ENCODE results near the gene CUBN.
A peak's percentile ranks its signal among the peaks of the same experiment; 100 is the strongest.

The CUBN gene

DNA sequence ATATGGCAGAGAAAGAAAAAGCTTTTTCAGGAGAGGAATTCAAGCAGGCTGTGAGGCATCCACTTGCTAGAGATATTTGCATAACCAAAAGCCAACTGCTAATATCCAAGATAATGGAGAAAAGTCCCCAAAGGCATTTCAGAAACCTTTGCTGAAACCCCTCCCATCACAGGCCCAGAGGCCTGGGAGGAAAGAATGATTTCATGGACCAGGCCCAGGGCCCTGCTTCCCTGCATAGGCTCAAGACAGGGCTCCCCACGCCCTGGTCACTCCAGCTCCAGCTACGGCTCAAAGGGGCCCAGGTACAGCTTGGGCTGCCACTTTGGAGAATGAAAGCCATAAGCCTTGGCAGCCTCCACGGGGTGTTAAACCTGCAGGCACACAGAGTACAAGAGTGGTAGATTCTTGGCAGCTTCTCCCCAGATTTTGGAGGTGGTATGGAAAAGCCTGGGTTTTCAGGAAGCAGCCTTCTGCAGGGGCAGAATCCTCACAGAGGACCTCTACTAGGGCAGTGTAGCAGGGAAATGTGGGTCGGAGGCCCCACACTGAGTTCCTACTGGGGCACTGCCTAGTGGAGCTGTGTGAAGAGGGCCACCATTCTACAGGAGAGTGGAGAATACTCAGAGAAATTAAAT is 306.8 kb downstream of the CUBN start:
- no peak for DNase-seq (ENCODE audit: low read depth in 2 of 2)

DNA sequence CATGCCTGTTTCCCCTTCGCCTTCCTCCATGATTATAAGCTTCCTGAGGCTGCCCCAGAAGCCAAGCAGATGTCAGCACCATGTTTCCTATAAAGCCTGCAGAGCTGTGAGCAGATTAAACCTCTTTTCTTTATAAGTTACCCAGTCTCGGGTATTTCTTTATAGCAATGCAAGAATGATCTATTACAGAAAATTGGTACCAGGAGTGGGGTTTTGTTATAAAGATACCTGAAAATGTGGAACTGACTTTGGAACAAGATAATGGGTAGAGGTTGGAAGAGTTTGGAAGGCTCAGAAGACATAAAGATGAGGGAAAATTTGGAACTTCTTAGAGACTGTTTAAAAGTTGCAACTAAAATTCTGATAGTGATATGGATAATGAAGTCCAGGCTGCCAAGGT is 307.6 kb downstream of the CUBN start:
- no peak for DNase-seq (ENCODE audit: low read depth in 2 of 2)

DNA sequence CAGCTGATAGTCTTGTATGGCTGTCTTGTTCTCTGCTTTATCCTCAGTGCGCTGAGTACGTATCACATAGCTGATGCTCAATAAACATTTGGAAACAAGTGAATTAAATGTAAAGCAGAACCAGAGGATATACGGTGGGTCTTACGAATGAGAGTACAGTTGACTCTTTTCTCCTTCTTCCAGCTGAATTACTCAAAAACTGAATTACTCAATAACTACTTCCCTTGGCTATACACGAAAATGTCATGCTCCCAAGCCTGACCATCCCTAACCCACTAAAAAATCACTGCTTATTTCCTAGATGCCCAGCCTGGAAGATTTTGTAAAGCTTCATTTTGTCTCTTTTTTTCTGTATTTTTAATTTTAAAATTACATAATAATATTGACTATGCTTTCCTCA is 309.2 kb downstream of the CUBN start:
- no peak for DNase-seq (ENCODE audit: low read depth in 2 of 2)

DNA sequence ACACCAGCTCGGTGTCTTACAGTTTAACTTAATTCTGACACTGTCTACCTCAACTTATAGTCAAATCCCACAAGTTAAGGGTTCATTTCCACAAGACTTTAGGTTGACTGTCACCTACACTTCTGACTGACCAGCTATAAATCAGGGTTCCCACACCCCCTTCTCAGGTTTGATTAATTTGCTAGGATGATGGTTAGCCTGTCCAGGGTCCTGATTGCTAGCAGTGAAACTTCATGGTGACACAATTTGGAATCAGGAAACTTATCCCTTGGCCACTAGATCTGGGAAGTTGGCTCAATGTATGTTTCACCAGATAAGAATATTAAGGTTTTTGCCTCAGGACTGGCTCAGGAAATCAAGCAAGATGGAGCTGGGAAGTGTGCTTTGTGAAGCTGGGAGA is 309.6 kb downstream of the CUBN start:
- no peak for DNase-seq (ENCODE audit: low read depth in 2 of 2)

DNA sequence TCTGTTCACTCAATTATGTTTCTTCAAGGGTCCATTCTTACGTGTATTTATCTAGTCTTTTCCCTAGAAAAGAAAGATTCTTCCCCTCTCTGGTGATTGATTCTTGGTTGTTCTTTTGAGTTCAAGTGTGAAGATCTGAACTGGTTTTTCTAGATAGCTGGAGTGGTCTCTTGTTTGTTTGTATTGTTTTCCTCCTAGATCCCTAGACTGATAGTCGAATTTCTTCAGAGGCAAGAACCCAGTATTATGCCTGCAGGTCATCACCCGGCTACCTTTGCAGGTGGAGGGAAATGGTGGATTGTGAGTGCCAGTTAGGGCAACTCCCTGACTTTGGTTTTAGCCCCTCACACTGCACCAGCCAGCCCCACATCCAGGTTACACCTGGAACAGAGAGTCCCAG is 310.2 kb downstream of the CUBN start:
- no peak for DNase-seq (ENCODE audit: low read depth in 2 of 2)

DNA sequence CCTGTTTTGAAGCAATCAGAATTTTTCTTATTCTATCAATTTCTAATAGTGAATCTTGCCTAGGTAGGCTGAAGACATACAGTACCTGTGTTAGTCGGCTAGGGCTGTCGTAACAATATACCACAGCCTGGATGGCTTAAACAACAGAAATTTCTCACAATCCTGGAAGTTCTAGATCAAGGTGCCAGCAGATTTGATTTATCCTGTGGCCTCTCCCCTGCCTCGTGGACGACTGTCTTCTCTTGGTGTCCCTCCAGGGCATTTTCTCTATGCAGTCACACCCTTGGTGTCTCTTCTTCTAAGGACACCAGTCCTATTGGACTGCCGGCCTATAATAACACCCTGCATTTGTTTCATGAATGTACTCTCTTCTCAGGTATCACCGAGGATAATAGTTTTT is 310.6 kb downstream of the CUBN start:
- no peak for DNase-seq (ENCODE audit: low read depth in 2 of 2)

DNA sequence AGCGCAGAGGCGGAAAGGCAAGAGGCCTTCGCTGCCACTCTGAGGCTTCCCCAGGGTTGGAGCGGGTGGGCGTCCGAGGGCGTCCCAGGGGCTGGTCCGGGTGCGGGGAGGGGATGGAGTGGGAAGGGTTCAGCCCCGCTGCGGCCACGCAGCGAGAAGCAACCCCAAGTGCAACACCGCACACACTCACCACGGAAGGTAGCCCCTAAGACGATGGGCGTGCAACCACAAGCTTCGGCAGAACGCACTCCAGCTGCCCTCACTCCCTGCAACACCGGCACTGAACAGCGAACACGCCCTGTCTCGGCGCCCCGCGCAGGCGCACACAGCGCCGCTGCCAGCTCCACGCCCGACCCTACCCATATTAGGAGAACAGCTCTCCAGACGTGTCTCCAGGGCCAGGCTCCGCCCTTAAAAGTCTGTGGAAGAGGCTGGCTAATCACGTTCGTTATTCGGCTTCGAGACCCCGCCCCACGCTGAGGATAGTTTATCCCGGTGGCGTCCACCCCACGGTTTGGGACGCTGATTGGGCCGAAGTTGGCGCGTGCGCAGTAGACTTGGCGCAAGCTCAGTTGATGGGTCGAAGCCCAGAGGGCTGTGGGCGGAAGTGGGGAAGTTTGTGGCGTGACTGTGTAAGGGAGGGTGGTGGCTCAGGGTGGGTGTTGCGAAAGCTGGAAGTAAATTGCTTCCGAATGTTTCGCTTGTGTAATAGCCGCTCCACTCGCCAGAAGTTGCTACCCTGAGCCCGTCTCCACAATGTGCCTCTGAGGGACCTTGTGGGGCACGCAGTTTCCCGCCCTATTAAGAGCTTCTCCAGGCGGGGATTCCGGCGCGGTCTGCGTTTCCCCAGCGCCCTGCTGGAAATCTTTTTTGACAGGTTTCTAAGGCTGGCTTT is 312.2 kb downstream of the CUBN start, which contains the start of gene RSU1:
TSS of gene RSU1 (minus strand) at position 300 of the 895 bp plus-strand sequence. CDS start 343 bp downstream, outside the sequence.
- DNase-seq (ENCODE audit: low read depth in 2 of 2) = peak; percentile 100

DNA sequence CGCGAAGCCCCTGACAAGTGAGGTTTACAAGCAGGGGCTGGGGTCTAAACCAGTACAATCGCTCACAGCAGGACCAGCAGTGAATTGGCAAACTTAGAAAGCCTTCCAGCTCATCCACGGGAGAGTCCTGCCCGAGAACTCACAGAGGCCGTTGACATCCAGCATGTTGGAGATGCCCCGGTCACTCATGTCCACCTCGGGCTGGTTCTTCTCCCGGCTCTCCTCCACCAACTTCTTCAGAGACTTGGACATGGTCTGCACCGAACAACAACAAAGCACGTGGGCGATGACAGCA is 312.8 kb downstream of the CUBN start:
- no peak for DNase-seq (ENCODE audit: low read depth in 2 of 2)

DNA sequence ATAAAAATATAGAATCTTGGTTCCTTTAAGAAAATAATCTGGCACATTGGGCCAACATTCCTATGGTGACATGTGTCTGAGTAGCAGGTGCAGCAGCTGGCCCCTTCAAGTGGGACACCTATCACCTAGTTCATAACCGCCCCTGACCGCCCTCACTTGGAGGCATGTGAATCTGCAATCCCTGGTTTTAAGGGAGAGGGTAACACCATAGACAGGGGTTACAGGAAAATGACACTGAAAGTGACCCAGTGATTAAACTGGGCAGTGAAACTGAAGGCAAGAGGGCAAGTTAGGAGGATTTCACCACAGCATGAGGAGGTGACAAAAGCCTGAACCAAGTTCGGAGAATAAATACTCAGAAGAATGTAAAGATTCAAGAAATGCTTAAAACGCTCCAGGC is 313.4 kb downstream of the CUBN start:
- DNase-seq (ENCODE audit: low read depth in 2 of 2) = no peak

DNA sequence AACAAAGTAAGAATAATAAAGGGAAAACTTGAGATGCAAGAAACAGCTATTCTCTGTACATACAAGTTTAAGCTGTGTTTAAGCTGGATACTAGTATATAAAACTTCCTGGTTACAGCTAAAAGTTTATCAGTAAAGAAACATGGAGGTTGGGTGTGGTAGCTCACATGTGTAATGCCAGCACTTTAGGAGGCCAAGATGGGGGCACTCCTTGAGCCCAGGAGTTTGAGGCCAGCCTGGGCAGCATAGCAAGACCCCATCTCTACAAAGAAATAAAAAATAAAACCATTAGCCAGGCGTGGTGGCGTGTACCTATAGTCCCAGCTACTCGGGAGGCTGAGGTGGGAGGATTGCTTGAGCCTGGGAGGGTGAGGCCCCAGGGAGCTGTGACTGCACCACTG is 315.6 kb downstream of the CUBN start:
- no peak for DNase-seq (ENCODE audit: low read depth in 2 of 2)

DNA sequence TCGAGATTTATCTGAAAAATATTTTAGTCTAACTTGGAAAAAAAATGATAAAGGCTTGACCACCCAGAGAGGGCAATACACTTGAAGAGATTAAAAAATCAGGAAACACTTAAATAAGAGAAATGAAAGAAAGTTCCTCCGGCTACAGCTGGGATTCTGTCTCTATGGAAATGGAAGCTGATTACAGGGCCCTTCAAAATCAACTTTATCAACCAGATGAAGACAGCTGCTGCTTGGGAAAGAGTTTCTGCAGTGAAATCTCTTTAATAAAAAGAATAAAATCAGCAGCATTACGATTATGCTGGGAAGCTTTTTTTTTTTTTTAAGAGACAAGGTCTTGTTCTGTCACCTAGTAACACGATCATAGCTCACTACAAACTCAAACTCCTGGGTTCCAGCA is 316.9 kb downstream of the CUBN start:
- DNase-seq (ENCODE audit: low read depth in 2 of 2) = no peak

DNA sequence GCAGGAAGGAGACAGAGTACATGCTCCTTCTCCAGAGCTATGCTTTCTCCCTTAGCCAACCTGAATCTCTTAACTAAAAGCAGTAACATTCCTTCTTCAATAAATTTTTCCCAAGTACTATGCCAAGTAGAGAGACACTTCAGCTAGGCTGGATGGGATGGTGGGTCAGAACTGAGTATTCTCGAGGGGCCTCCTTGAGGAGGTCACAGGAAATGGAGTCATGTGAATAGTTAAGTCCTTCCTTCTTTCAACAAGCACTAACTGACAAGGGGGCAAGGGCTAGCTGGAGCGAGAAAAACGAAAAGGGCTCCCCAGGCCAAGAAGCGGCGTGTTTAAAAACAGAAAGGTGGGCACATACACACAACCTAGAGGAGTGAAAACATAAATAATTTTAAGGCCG is 317.8 kb downstream of the CUBN start:
- DNase-seq (ENCODE audit: low read depth in 2 of 2) = no peak

DNA sequence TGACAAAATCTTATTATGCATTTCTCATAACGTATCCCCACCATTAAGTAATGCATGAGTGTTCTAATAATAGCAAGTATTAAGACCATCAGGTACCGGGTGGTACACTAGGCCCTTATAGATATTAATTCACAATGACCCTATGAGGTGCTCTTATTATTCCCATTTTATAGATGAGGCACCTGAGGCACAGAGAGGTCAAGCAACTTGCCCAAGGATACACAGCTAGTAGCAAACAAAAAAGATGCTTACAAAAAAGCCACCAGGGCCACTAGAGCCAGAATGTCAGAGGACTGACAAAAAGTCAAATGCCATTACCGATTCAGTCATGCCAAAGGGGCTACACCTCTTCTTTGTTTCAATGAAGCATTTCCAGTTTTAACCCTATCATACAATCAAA is 318.3 kb downstream of the CUBN start:
- DNase-seq (ENCODE audit: low read depth in 2 of 2) = no peak

DNA sequence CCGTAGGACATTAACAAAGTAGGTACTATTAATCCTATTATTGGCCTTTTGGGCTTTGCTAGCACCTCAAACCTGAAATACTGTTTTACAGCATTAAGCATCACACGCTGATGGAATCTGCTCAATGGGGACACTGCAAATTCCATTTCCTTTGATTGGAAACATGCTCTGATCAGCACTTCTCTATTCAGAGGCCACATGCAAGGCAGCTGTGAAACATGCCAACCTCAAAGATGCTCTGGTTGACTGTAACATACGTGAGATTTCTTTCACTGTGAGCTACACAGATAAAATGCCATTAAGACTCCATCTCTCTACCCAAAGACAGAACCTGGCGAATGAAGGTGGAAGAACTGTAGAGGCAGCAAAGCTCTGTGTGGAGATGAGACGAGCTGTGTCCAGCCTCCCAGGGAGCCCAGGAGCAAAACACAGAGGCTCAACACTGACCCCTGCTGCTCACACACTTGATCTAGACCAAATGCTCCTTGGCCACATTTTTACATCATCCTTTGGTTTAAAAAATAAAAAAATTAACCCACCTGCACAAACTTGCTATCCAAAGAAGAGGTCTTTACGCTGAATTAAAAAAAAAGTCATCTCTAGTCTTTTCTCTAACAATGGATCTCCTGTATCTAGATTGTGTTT is 320.4 kb downstream of the CUBN start:
- DNase-seq (ENCODE audit: low read depth in 2 of 2) = peak in 1 of 2 donors; percentile 26

DNA sequence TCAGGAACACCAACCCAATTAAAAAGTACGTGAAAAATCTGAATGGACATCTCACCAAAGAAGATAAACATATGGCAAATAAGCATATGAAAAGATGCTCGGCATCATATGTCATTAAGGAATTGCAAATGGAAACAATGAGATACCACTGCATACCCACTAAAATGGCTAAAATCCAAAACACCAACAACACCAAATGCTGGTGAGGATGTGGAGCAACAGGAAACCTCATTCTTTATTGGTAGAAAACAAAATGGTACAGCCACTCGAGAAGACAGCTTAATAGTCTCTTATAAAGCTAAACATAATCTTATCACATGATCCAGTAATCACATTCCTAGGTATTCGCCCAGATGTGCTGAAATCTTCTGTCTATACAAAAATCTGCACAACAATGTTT is 325.5 kb downstream of the CUBN start:
- DNase-seq (ENCODE audit: low read depth in 2 of 2) = no peak

DNA sequence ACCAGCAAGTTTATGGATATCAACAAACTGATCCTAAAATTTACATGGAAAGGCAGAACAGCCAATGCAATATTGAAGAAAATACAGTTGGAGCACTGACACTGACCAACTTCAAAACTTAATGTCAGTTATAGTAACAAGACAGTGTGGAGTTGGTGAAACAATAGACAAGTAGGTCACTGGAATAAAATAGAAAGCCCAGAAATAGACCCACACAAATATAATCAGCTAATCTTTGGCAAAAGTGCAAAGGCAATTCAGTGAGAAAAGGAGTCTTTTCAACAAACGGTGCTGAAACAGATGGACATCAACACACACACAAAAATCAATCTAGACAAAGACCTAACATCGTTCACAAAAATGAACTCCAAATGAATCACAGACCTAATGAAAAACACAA is 326.1 kb downstream of the CUBN start:
- no peak for DNase-seq (ENCODE audit: low read depth in 2 of 2)

DNA sequence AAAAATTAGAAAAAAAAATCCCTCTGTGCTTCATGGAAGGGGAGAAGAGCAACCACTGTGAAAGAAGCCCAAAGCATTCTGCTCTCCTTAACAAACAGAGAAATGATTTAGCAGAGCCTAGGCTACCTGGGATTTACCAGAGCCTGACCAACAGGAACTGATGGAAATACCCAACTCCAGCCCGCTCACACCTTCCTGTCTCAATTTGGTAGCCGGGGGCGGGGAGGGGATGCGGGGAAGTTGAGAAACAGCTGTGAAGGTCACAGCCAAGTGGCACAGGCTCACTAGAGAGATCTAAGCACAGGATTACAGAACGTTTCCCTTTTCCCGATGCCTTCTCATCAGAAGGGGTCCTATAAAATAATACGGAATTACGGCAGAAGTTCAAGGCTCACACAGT is 330.0 kb downstream of the CUBN start:
- DNase-seq (ENCODE audit: low read depth in 2 of 2) = no peak

DNA sequence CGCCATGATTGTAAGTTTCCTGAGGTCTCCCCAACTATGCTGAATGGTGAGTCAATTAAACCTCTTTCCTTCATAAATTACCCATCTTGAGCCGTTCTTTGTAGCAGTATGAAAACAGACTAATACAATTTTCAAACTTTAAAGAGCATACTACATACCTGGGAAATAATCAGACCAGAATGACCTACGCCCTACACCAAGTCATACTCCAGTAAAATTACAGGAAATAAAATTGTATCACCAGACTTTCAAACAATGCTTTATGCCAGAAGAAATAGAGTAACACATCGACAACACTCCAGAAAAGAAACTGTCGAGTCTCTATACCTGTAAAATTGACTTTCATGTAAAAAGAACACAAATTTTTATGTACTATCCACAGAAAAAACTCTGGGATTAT is 331.0 kb downstream of the CUBN start:
- DNase-seq (ENCODE audit: low read depth in 2 of 2) = no peak

DNA sequence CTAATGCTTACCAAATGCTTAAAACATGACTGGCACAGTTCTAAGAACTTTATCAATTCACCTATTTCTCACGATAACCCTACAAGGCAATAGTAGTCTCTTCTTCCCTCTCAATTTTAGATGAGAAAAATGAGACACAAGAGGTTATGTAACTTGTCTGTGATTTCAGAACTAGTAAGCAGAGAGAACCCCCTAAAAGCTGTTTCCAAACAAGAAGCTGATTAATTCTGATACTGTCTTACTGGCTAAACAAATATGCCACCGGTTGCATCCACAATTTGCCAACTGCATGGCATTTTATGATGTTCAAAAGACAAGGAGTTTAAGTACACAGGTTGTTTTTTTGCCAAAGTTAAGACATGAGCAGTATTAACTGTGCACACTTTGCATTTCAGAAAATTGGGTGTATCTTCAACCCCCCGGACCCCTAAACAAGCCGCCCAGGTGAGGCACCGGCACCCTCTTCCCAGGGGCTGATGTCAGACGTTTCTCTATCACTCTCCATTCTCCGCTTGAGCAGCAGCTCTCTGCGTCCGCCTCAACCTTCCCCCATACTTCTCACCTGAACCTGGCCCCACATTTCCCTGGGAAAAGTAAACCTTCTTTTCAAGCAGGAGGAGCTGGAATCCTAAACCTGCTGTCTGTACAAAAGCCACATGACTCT is 334.1 kb downstream of the CUBN start:
- DNase-seq (ENCODE audit: low read depth in 2 of 2) = no peak

DNA sequence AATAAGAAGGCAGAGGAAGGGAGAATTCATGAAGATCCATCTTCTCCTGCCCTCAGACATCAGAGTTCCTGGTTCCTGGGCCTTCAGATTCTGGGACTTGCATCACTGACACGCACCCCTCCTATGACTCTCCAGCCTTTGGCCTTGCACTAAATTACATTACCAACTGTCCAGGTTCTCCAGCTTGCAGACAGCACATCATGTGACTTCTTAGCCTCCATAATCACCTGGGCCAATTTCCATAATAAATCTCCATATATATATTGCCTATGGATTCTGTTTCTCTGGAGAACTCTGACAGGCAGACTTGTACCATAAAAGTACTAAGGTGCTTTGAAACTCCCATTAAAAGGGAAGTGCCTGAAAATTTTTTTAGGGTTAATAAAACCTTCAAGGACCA is 335.6 kb downstream of the CUBN start:
- DNase-seq (ENCODE audit: low read depth in 2 of 2) = no peak

DNA sequence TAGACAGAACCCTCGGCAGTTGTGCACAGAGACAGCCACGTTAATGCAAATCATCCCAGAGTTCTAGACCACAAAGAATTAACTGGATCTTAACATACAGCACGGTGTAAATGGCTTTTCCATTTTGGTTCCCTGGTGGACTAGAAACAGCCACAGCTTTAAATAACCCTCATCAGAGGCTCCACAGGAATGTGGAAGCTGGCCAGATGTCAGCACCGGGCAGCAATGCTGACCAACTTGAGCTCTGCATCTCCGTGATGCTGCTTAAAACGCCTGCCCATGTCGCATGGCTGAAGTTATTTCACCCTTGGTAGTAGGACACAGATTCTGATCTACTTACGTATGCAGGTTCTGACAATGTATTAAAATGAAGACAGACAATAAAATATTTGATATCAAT is 336.9 kb downstream of the CUBN start:
- DNase-seq (ENCODE audit: low read depth in 2 of 2) = no peak

DNA sequence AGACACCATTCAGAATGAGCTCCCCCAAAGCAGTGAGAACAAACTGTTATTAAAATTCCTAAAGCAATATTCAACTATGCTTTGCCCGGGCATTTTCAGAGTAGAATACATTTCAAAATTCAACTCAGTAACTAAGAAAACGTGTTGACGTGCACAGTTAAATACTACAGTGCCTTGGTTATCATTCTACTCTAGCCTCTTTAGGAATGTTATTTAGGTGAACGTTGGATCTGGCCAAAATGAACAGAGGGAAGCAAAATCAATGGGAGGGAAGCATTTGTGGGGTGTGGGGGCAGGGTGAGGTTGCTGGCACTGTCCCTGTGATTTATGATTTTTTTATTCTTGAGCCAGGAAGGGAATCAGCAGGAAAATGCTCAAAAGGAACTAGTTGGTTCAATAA is 339.8 kb downstream of the CUBN start:
- no peak for DNase-seq (ENCODE audit: low read depth in 2 of 2)

DNA sequence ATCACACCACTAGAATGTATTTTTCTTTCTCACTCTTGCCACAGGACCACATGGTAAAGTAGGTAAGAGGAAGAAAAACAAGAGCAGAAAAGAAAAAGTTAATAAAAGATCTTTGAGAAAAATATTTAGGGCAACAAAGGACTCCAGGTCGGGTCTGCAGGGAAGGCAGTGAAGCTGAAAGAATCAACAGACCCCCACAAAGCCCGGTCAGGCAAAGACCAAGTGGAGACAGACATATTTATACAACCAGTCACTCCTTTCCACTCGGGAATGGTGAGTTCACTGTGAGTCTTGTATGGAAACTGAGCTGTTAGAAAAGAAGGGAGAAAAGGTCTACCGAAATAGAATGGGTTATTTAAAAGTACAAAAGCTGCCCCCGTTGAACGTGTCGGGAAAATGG is 340.4 kb downstream of the CUBN start:
- no peak for DNase-seq (ENCODE audit: low read depth in 2 of 2)

Data from stimulated activated CD8-positive, alpha-beta memory T cell treated with anti-CD3 and anti-CD28 coated beads, Interleukin-15, amount 100 ng/mL, for 48 hours (primary cell).